Measurements from ENCODE around the gene SFT2D3. TPM values are rescaled to one million over a fixed set of nuclear protein-coding genes. Genes with fewer than 3 reads are reported as not detected.

The SFT2D3 gene
- total RNA-seq, 2 donors from 2014 or later, result 11.2 to 11.9 TPM

DNA sequence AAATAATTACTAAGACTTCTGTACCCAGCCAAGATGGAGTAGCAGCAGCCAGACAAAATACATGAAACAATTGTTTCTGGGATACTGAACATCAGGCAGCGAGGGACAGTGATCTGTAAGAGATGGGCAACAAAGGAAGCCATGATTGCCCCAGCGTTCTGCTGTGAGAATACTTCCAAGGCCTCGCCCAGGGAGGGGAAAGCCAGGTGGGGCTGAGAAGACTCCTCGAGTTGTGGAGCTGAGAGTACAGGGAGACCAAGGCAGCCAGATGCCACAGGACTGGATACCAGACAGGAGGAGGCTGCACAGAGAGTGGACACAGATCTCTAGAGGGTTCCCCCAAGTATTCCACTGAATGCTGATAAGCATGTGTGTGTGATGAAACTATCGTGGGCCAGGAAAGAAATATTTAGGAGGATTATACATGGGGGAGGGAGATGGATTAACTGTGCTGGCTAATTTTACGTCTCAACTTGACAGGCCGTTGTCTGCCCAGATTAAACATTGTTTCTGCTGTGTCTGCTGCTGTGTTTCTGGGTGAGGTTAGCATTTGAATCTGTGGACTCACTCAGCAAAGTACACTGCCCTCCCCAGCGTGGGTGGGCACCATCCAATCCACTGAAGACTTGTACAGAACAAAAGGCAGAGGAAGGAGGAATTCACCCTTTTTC is 15.8 kb upstream of the SFT2D3 start:
- no peak for TF ChIP-seq CTCF (IDR thresholded peaks at IDR 0.05)
- TF ChIP-seq POLR2A (IDR thresholded peaks at IDR 0.05), result no peak
- H3K4me3 ChIP-seq, result no peak overlapping the region
- ATAC-seq, result no peak
- no peaks in the 10 kb centered on the region for H3K27me3 ChIP-seq
- no peak overlapping the region for H3K27ac ChIP-seq
- H3K4me1 ChIP-seq, result peaks cover 14% of the 10 kb centered on the region
- WGBS, 2 donors, result 80 to 81% methylated on average over 8 of the region's 8 CpGs
- H3K9me3 ChIP-seq, result no peaks in the 10 kb centered on the region
- no peaks in the 10 kb centered on the region for H3K36me3 ChIP-seq (replicated peaks in 1 of 2; ENCODE audit: insufficient read depth in 1 of 2, low read depth in 2 of 2)
- intact Hi-C loops (cut with DNase I), result no loop called here
- no peak for DNase-seq

GRCh38 chr2:127688405-127688804 is 12.9 kb upstream of the SFT2D3 start:
- intact Hi-C loops (cut with DNase I), result no loop called here
- H3K9me3 ChIP-seq, result no peaks in the 10 kb centered on the region
- no peak for DNase-seq
- H3K4me1 ChIP-seq, result peaks cover 7% of the 10 kb centered on the region
- no peak overlapping the region for H3K4me3 ChIP-seq
- no peak for ATAC-seq
- 61 to 88% methylated on average over 1 of the region's 1 CpG for WGBS, 2 donors
- no peak for TF ChIP-seq POLR2A (IDR thresholded peaks at IDR 0.05)
- no peak for TF ChIP-seq CTCF (IDR thresholded peaks at IDR 0.05)
- H3K27ac ChIP-seq, result no peak overlapping the region
- H3K36me3 ChIP-seq (replicated peaks in 1 of 2; ENCODE audit: insufficient read depth in 1 of 2, low read depth in 2 of 2), result no peaks in the 10 kb centered on the region
- no peaks in the 10 kb centered on the region for H3K27me3 ChIP-seq

GRCh38 chr2:127690696-127691095 is 10.6 kb upstream of the SFT2D3 start:
- Histone ChIP-seq H3K4me3 (no peak overlapping the region), H3K27ac (no peak overlapping the region), H3K4me1 (no peaks in the 10 kb centered on the region), H3K36me3 (replicated peaks in 1 of 2; ENCODE audit: insufficient read depth in 1 of 2, low read depth in 2 of 2) (no peaks in the 10 kb centered on the region), H3K27me3 (no peaks in the 10 kb centered on the region), H3K9me3 (no peaks in the 10 kb centered on the region)
- ATAC-seq (no peak), DNase-seq (no peak)
- intact Hi-C loops (cut with DNase I), result no loop called here
- WGBS, 2 donors, result 89 to 94% methylated on average over 2 of the region's 2 CpGs
- TF ChIP-seq CTCF (IDR thresholded peaks at IDR 0.05) (no peak), POLR2A (IDR thresholded peaks at IDR 0.05) (no peak)

- WGBS, 2 donors, result 91 to 94% methylated on average over 9 of the region's 9 CpGs
- Histone ChIP-seq H3K4me1 (no peaks in the 10 kb centered on the region), H3K27me3 (no peaks in the 10 kb centered on the region), H3K9me3 (no peaks in the 10 kb centered on the region), H3K4me3 (no peak overlapping the region), H3K27ac (no peak overlapping the region), H3K36me3 (replicated peaks in 1 of 2; ENCODE audit: insufficient read depth in 1 of 2, low read depth in 2 of 2) (no peaks in the 10 kb centered on the region)
- intact Hi-C loops (cut with DNase I), result no loop called here
- ATAC-seq (no peak), DNase-seq (no peak)
- no peak for TF ChIP-seq CTCF (IDR thresholded peaks at IDR 0.05)
- no peak for TF ChIP-seq POLR2A (IDR thresholded peaks at IDR 0.05)
These were observed 6.3 kb upstream of the SFT2D3 start for GRCh38 chr2:127694986-127695385.

Data from body of pancreas (tissue), 4 donors.